ENCODE data around the gene RUNX2.

The RUNX2 gene

DNA sequence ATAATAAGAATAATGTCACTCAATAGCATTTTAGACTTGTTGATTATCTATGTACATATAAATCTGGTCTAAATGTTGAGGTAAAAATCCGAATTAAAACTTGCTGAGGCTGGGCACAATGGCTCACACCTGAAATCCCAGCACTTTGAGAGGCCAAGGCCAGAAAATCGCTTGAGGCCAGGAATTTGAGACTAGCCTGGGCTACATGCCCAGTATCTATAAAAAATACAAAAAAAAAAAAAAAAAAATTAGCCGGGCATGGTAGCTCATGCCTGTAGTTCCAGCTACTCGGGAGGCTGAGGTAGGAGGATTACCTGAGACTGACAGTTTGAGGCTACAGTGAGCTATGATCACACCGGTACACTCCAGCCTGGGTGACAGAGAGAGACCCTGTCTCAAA, 83.8 kb downstream of the RUNX2 start:
- no peak for DNase-seq (ENCODE audit: low read depth, low spot score)

DNA sequence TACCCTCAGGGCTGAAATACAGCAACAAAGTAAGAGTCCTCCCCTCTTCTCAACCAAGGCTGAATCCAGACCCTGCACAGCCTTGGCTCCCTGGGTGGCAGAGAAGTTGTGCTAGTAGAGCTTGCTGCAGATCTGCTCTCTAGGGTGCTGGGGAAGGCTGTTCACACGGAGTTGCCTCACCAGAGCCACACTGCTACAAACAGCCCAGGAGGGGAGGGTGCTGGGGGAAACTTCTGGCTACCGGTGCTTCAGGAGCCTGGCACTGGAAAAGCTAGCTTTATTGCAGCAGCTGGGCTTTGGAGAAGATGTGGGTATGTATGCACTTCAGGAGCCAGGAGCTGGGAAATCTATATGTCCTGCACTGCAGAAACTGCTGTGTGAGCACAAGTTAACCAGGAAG, 87.2 kb downstream of the RUNX2 start:
- no peak for DNase-seq (ENCODE audit: low read depth, low spot score)

GRCh38 chr6:45415788-45416518, 87.8 kb downstream of the RUNX2 start:
- DNase-seq (ENCODE audit: low read depth, low spot score), result no peak

- no peak for DNase-seq (ENCODE audit: low read depth, low spot score)
These were observed 88.6 kb downstream of the RUNX2 start for GRCh38 chr6:45416700-45417099.

DNA sequence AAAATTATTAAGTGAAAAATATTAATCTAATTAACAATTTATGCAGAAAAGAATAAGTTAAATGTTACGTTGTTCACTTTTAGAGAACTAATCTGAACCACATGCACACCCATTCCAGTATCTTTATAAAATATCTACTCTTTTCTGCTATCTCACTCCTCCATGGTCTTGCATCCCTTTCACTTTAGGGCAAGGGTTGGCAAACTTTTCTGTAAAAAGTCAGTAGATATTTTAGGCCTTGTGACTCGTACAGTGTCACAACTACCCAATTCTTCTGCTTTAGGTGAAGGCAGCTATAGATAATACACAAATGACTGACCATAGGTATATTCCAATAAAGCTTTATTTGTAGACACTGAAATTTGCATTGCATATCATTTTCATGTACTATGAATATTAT, 89.3 kb downstream of the RUNX2 start:
- no peak for DNase-seq (ENCODE audit: low read depth, low spot score)

- no peak for DNase-seq (ENCODE audit: low read depth, low spot score)
These were observed 91.5 kb downstream of the RUNX2 start for GRCh38 chr6:45419571-45420082.

DNA sequence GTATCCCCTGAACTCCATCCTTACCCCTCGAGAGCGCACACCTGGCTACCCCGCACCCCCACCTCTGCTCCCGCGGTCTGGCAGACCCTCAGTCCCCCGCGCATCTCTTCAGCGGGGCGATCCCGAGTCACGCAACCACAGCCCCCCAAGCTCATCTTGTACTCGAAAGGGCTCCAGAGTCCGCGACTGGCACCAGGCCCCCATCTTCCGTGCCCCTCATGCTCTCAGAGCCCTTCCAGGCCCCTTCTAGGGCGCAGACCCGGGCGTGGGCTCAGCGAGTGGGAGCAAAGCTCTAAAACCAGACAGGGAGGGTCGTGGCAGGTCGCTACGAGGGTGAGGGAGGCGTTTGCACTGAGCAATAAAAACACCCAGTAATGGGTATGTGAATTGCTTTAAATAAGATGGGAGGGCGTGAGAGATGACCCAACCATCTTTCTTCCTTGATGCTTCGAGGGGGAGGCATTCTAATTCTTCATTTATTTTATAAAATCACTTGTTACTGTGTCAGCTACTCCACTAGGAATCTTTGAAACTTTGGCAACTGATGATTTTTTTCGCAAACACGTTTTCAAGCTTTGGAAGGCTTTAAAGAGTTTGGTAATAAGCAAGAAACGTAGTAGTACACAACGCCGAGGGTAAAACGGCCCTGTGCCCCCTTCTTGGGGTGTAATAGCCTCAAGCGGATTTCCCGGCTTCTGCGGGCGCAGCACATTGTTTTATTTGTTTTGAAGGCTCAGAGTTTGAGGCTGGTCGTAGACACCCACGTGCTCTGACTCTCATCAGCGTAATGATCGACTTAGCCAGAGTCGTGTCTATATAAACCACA, 92.2 kb downstream of the RUNX2 start:
- no peak for DNase-seq (ENCODE audit: low read depth, low spot score)

DNA sequence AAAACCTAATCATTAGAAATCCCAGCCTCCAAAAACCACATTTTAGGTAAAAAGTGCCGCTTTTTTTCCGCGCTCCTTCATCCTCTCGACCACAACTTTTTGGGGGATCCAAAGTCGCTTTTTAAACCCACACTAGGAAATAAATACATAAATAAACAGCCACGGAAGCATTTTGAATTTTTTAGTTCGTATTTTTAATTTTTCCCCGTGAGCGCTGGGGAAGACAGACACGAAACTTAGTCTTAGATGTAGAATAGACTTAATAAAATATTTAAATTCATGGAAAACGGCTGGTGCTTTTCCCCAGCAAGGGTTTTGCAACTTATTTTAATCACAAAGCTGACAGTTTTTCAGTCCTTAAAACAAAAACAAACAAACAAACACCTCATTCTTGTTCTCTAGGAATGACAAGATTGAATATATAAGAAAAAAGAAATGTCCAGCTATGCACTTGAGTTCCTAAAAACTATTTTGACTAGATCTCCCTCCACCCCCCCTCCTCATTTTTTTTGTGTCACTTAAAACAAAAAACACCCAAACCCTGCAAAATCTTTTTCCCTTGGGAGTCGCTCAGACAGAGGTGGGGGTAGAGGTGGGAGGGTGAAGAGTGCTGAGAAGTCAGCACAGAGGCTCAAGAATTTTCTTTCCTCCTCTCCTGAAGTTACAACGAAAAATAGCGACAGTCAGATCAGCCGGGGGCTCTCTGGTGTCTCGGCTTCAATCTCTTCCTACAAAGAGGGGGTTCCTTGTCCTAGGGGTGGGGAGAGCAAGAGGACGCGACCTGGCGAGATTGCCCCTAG, 93.0 kb downstream of the RUNX2 start:
- no peak for DNase-seq (ENCODE audit: low read depth, low spot score)

GRCh38 chr6:45421709-45422502, 93.8 kb downstream of the RUNX2 start:
- DNase-seq (ENCODE audit: low read depth, low spot score), result no peak

DNA sequence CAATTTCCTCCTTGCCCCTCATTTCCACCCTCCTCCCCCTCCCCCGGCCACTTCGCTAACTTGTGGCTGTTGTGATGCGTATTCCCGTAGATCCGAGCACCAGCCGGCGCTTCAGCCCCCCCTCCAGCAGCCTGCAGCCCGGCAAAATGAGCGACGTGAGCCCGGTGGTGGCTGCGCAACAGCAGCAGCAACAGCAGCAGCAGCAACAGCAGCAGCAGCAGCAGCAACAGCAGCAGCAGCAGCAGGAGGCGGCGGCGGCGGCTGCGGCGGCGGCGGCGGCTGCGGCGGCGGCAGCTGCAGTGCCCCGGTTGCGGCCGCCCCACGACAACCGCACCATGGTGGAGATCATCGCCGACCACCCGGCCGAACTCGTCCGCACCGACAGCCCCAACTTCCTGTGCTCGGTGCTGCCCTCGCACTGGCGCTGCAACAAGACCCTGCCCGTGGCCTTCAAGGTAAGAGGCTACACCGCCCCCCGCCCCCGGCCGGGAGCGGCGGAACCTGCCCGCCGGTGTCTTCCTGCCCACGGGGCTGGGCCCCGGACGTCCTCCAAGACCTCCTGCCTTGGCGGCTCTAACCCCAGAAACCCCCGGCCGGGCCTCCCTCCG, 94.5 kb downstream of the RUNX2 start:
- DNase-seq (ENCODE audit: low read depth, low spot score), result no peak

GRCh38 chr6:45423111-45423823, 95.1 kb downstream of the RUNX2 start:
- DNase-seq (ENCODE audit: low read depth, low spot score), result no peak

DNA sequence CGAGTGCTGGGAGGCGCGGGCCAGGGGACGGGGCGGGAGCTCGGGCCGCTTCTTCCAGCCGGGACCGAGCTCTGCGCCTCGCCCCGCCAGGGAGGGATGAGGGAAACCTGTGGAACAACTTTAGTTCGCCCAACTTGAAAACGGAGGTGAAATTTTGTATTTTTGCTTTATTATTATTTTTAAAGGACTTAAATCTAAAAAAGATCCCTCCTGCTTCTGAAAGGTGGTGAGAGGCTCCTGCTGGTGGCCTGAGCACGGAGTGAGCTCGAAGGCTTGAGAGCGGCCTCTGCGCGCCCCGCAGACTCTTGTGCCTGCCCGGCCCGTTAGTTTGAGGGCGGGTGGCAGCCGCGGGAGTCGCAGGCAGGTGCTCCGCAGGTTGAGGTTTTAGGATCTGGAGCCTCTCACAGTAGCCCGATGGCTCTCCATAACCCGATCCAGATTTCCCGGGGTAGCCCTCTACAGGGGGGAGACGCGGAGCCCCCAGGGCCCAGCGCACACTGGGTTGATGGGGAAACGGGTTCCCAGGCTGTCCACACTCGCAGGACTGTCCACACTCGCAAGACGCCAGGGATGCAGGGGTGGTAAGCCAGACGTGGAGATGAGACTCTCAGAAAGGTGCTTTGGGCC, 95.8 kb downstream of the RUNX2 start:
- no peak for DNase-seq (ENCODE audit: low read depth, low spot score)

DNA sequence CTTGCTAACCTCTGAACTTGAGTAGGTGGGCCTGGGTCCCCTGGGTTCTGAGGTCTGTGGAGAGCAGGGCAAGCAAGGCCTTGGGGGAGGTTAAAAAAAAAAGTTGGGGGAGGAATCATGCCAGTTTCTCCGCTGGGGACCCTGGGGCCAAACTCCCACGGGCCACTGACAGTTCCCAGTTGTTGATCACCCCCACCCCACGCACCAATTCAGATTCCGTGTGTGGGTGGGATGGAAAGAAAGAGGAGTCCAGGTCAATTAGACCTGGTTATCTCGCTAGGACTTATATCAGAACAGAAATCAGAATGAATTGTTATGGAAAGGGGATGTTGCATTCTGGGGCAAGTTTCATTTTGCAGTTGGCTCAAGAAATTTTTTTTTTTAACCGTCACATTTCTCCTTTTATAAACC, 96.3 kb downstream of the RUNX2 start:
- no peak for DNase-seq (ENCODE audit: low read depth, low spot score)

- DNase-seq (ENCODE audit: low read depth, low spot score), result no peak
These were observed 98.1 kb downstream of the RUNX2 start for GRCh38 chr6:45426251-45426650.

- DNase-seq (ENCODE audit: low read depth, low spot score), result no peak
These were observed 99.6 kb downstream of the RUNX2 start for GRCh38 chr6:45427726-45428125.

DNA sequence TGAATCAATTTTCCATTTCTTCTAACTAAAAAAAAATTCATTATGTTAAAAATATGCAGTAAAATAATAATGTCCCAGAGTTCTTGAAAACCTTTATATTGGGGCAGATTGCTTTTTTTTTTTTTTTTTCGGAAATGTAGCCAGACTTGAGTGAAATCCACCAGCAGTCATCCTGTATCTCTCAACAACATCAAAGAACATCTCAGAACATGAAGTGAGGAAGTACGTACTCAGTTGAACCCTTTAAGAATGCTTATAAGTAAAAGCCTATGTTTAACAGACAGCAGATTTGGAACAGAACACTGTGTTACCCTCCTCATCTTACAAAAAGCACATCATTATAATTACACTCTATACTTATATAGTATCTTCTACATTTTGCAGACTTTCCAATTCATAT, 100.6 kb downstream of the RUNX2 start:
- no peak for DNase-seq (ENCODE audit: low read depth, low spot score)

DNA sequence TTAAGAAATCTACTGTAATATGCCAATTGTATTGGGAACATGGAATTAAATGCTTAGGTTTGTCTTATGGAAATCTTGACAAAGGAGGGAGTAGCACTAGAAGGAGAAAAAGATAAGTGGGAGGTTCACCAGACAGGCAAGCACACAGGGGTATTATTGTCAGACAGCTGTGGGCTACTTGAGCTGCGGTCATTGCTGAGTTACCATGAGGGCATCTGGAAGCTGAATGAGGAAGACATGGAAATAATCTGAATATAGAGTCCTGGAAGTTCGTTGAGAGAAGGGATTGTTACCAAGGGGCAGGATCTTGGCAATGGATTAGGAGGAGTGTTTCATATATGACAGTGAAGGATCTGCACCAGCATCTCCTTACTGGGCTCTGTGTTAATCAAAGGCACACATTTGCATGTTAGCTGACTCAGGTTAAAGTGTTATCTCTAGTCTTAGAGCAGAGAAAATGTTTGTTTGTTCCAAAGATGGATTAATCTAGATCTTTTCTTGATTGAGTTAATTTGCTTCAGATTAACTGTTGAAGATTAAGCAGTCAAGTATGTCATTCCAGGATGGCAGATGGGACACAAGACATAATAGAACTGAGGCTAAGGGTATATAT, 102.6 kb downstream of the RUNX2 start:
- no peak for DNase-seq (ENCODE audit: low read depth, low spot score)

GRCh38 chr6:45431317-45432065, 103.4 kb downstream of the RUNX2 start:
- no peak for DNase-seq (ENCODE audit: low read depth, low spot score)

GRCh38 chr6:45432977-45433376, 104.8 kb downstream of the RUNX2 start:
- DNase-seq (ENCODE audit: low read depth, low spot score), result no peak

Measured in brain pericyte (primary cell).